ENCODE measurements around the gene TBL3. TPM values are rescaled to one million over a fixed set of nuclear protein-coding genes. Genes with fewer than 3 reads are reported as not detected.

TBL3 gene
- polyA plus RNA-seq, 1 donor (not counting 4 experiments of a cell fraction or from before 2014, with no cell fraction given): 27.8 TPM

DNA sequence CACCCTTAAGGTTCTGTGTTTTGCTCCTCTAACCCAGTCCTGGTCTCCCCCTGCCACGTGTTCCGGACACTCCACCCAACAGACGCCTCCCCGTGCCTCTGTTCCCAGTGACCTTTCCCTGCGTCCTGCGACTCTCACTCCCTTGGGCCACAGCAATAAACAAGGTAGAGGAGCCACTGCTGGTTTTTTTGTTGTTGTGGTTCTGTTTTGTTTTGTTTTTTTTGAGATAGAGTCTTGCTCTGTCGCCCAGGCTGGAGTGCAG lies 44.0 kb downstream of the TBL3 start:
- Histone ChIP-seq H3K4me2 (ENCODE audit: control insufficient read depth, extremely low read depth, insufficient read depth, low read depth, low read length) (peak overlapping the region; percentile 50), H3K27me3 (ENCODE audit: control insufficient read depth, extremely low read depth, insufficient read depth, low read length) (peaks cover 23% of the 10 kb centered on the region), H3K27ac (ENCODE audit: control insufficient read depth, insufficient read depth, low read length) (peak overlapping the region; percentile 29), H3K9ac (ENCODE audit: control insufficient read depth, extremely low read depth, insufficient read depth, low read length) (peak overlapping the region; percentile 46), H3K4me3 (ENCODE audit: control insufficient read depth in 2 of 3, extremely low read depth in 1 of 3, insufficient read depth in 2 of 3, low read depth in 1 of 3, low read length in 3 of 3) (no peak overlapping the region), H4K20me1 (ENCODE audit: control insufficient read depth, extremely low read depth, insufficient read depth, low read length) (no peaks in the 10 kb centered on the region), H3K79me2 (ENCODE audit: control insufficient read depth, insufficient read depth, low read length) (no peaks in the 10 kb centered on the region), H3K9me1 (ENCODE audit: control insufficient read depth, extremely low read depth, insufficient read depth, low read length) (no peaks in the 10 kb centered on the region), H3K9me3 (ENCODE audit: control insufficient read depth, low read depth, low read length) (no peaks in the 10 kb centered on the region), H3K4me1 (ENCODE audit: control insufficient read depth, extremely low read depth, insufficient read depth, low read length) (peaks cover 10% of the 10 kb centered on the region), H3K36me3 (ENCODE audit: control insufficient read depth in 2 of 2, extremely low read depth in 1 of 2, insufficient read depth in 2 of 2, low read length in 2 of 2) (no peaks in the 10 kb centered on the region), H2AFZ (ENCODE audit: control insufficient read depth, low read length) (no peak overlapping the region)
- dilution Hi-C loops (cut with MboI; ENCODE audit: extremely low pct_ligation_motif_present, low sequenced_read_pairs): no loop called here
- FAIRE-seq (no peak), DNase-seq (ENCODE audit: low read depth, low spot score) (no peak)
- TF ChIP-seq, protein P1, sequence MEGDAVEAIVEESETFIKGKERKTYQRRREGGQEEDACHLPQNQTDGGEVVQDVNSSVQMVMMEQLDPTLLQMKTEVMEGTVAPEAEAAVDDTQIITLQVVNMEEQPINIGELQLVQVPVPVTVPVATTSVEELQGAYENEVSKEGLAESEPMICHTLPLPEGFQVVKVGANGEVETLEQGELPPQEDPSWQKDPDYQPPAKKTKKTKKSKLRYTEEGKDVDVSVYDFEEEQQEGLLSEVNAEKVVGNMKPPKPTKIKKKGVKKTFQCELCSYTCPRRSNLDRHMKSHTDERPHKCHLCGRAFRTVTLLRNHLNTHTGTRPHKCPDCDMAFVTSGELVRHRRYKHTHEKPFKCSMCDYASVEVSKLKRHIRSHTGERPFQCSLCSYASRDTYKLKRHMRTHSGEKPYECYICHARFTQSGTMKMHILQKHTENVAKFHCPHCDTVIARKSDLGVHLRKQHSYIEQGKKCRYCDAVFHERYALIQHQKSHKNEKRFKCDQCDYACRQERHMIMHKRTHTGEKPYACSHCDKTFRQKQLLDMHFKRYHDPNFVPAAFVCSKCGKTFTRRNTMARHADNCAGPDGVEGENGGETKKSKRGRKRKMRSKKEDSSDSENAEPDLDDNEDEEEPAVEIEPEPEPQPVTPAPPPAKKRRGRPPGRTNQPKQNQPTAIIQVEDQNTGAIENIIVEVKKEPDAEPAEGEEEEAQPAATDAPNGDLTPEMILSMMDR (optimal IDR thresholded peaks at IDR 0.05 in 1 of 3, IDR thresholded peaks at IDR 0.05 in 1 of 3, conservative IDR thresholded peaks at IDR 0.05 in 1 of 3; ENCODE audit: extremely low read depth in 1 of 3, insufficient read depth in 2 of 3, low read length in 3 of 3): no peak
- TF ChIP-seq EZH2 (IDR thresholded peaks at IDR 0.05; ENCODE audit: low read length): no peak

DNA sequence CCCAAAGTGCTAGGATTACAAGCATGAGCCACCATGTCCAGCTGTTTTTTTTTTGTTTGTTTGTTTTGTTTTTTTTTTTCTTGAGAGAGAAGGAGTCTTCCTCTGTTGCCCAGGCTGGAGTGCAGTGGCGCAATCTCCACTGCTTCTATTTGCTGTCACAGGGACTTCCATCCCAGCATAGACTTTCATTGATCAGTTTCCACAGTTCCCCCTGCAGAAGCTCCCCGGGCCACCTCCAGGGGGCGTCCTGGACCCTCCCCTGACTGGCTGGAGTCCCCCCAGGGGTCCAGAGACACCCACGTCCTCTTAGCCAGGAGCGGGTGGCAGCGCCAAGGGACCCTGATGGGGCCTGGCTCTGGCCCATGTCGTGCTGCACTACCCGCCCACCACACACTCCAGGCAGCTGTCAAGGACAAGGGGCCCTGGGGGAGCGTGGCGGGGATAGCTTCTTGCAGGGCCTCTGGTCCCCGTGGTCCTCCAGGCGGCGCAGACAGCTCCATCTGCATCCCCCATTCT lies 44.6 kb downstream of the TBL3 start:
- Histone ChIP-seq H3K4me1 (ENCODE audit: control insufficient read depth, extremely low read depth, insufficient read depth, low read length) (peaks cover 10% of the 10 kb centered on the region), H3K9ac (ENCODE audit: control insufficient read depth, extremely low read depth, insufficient read depth, low read length) (no peak overlapping the region), H3K4me2 (ENCODE audit: control insufficient read depth, extremely low read depth, insufficient read depth, low read depth, low read length) (no peak overlapping the region), H3K9me1 (ENCODE audit: control insufficient read depth, extremely low read depth, insufficient read depth, low read length) (no peaks in the 10 kb centered on the region), H2AFZ (ENCODE audit: control insufficient read depth, low read length) (no peak overlapping the region), H3K27ac (ENCODE audit: control insufficient read depth, insufficient read depth, low read length) (no peak overlapping the region), H3K36me3 (ENCODE audit: control insufficient read depth in 2 of 2, extremely low read depth in 1 of 2, insufficient read depth in 2 of 2, low read length in 2 of 2) (no peaks in the 10 kb centered on the region), H3K27me3 (ENCODE audit: control insufficient read depth, extremely low read depth, insufficient read depth, low read length) (peaks cover 24% of the 10 kb centered on the region), H3K9me3 (ENCODE audit: control insufficient read depth, low read depth, low read length) (no peaks in the 10 kb centered on the region), H4K20me1 (ENCODE audit: control insufficient read depth, extremely low read depth, insufficient read depth, low read length) (no peaks in the 10 kb centered on the region), H3K79me2 (ENCODE audit: control insufficient read depth, insufficient read depth, low read length) (no peaks in the 10 kb centered on the region), H3K4me3 (ENCODE audit: control insufficient read depth in 2 of 3, extremely low read depth in 1 of 3, insufficient read depth in 2 of 3, low read depth in 1 of 3, low read length in 3 of 3) (no peak overlapping the region)
- TF ChIP-seq EZH2 (IDR thresholded peaks at IDR 0.05; ENCODE audit: low read length): no peak
- TF ChIP-seq, protein P1 (optimal IDR thresholded peaks at IDR 0.05 in 1 of 3, IDR thresholded peaks at IDR 0.05 in 1 of 3, conservative IDR thresholded peaks at IDR 0.05 in 1 of 3; ENCODE audit: extremely low read depth in 1 of 3, insufficient read depth in 2 of 3, low read length in 3 of 3): peak; percentile 20 to 30 (median 30)
- dilution Hi-C loops (cut with MboI; ENCODE audit: extremely low pct_ligation_motif_present, low sequenced_read_pairs): no loop called here
- no peak for DNase-seq (ENCODE audit: low read depth, low spot score)
- no peak for FAIRE-seq

All from keratinocyte (primary cell).